GM18499 (cell line): ENCODE measurements around the gene ZFP91.

Experiments used
- ATAC-seq: cut with Tn5 transposase; IDR thresholded peaks from one replicate; pipeline ENCODE4 v1.9.1; 2021; ENCODE audit warnings: moderate number of reproducible peaks; ENCODE audit not compliant: insufficient read depth, unreplicated experiment

Gene ZFP91

GRCh38 chr11:58580311-58580710 lies 1.4 kb downstream of the ZFP91 start:
- ATAC-seq, result no peak

GRCh38 chr11:58582437-58582836 lies 3.6 kb downstream of the ZFP91 start:
- no peak for ATAC-seq

GRCh38 chr11:58586998-58587397 lies 8.1 kb downstream of the ZFP91 start:
- ATAC-seq, result no peak

GRCh38 chr11:58591659-58592058 lies 12.8 kb downstream of the ZFP91 start:
- no peak for ATAC-seq

DNA sequence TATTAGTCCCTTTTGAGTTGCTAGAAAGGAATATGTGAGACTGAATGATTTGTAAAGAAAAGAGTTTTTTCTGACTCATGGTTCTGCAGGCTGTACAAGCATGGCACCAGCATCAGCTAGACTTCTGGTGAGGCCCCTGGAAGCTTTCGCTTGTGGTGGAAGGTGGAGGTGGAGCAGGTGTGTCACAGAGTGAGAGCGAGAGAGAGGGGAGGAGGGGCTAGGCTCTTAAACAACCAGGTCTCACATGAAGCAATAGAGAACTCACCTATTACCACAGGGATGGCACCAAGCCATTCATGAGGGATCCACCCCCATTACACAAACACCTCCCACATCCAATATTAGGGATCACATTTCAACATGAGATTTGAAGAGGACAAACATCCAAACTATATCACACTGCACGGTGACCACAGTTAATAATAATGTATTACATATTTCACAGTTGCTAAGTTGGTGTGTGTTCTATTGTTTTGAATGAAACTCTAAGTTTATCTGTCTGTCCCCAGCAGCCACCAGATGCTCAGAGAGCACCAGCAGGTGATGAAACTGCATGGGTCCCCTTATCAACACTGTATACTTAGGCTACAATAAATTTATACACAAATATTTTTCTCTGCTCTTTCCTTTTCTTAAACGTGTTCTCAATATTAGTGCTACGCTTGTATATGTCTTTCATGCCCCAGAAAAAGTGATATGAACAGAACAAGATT lies 14.1 kb downstream of the ZFP91 start:
- ATAC-seq, result no peak

DNA sequence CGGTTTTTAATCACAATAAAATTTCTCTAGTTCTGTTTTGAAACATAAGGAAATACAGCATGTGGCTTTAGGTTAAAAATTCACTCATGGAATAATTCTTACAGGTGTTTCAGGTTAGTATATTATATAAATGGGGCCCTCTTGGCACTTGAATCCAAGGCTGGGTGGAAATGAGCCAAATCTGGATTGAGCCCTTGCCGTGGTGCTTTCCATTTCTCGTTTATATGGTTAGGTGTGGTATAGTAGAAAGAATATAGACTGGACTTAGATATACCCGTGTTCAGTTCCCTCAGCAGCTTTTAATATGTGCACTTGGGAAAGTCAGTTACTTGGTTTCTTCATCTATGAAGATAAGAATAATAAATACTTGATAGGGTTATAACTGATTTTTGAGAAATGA lies 16.0 kb downstream of the ZFP91 start:
- ATAC-seq, result no peak

DNA sequence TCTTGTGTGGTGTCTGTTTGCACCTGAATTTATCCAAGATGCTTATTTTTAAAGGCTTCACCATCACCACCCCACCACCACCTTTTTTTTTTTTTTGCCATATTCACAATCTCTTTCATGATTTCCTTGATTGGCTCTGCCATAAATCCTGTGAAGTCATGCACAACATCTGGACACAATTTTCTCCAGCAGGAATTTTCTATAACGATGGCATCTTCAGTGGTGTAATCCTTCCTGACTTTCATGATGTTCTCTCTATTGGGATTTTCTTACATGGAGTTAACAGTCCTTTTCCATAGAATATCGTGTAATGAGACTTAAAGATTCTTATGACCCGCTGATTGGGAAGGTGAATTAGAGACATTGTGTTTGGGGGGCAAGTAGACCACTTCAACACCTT lies 17.8 kb downstream of the ZFP91 start:
- ATAC-seq, result no peak

DNA sequence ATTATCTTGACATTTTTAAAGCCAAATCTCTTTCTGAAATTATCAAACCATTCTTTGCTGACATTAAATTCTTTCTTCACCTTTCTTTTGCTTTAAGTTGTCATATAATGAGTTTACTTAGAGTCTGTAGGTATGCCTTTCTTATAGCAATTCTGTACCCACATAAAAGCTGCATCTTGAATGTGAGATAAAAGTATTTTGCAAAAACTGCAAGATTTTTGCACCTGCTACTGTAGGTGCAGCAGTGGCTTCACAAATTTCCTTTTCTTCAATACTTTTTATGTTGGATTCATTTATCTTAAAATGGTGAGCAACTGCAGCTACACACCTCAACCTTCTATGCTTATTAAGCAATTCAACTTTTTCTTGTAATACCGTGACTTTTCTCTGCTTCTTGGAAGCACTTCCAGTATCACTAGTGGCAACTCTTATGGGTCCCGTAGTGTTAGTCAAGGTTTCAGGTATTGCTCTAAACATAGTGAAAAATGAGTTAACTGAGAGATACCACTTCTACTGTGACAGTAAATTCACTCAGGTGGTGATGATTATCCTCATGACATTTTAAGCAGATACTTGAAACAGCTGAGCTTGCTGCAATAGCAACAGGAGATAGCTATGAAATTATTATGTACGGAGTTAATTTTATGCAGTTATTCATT lies 18.8 kb downstream of the ZFP91 start:
- ATAC-seq, result no peak

- no peak for ATAC-seq
Observed at GRCh38 chr11:58600510-58600909, 21.6 kb downstream of the ZFP91 start.

DNA sequence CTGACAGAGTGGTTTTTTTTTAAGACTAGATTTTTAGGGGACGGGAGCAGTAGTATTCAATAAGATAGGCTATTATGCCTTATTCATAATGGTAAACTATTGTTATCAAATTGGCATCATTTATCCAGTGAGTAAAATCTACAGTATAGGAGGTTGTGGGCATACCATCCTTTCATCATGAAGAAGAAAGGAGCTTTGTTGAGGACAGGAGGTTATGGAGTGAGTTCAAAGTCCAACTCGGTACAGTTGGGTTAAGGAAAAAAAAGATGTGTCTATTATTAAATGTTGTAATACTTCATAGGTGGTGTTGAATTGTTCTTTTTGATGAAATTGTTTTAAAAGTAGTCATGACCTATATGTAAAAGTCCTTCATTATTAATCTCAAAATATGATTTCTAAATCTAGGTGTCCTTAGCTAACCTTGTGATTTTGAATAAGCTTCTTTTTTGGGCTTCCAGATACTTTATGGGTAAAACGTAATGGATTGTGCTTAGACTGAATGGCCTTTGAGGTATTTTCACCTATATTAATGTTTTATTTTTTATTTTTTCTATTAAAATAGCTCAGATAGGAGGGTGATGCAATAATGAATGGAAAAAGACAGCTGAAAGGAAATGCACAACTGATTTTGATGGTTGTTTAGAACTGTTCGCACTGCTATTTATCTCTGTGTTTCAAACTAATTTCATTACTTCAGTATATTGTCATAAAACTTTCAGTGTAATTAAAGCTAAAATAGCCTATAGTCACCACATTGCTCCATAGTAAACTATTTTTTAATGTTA lies 28.3 kb downstream of the ZFP91 start:
- no peak for ATAC-seq

GRCh38 chr11:58608331-58608730 lies 29.5 kb downstream of the ZFP91 start:
- no peak for ATAC-seq

DNA sequence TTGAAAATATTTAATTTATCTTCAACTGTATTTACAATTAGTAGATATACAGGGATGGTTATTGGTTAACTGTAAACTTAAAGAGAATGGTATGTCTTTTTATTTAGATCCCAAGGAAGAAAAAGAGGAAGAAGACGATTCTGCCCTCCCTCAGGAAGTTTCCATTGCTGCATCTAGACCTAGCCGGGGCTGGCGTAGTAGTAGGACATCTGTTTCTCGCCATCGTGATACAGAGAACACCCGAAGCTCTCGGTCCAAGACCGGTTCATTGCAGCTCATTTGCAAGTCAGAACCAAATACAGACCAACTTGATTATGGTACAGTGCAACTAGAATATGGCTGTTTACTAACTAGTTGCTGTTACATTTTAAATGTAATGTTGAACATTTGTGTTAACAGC lies 30.9 kb downstream of the ZFP91 start:
- no peak for ATAC-seq

DNA sequence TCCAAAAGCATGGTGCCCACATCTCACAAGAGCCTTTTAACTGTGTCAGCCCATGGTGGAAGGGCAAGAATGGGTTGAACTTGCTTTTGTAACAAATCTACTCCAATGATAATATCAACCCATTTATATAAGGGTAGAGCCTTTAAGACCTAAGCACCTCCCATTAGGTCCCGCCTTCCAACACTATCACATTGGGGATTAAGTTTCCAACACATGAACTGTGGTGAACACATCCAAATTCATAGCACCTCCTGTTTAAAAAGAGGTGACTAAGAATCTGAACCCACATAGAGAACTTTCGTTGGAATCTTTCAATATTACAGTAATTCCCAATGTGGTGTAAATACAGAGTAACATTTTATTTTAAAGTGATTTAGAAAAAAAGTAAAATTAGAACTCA lies 34.4 kb downstream of the ZFP91 start:
- ATAC-seq, result no peak

- ATAC-seq, result no peak
Observed at GRCh38 chr11:58615559-58615958, 36.7 kb downstream of the ZFP91 start.

DNA sequence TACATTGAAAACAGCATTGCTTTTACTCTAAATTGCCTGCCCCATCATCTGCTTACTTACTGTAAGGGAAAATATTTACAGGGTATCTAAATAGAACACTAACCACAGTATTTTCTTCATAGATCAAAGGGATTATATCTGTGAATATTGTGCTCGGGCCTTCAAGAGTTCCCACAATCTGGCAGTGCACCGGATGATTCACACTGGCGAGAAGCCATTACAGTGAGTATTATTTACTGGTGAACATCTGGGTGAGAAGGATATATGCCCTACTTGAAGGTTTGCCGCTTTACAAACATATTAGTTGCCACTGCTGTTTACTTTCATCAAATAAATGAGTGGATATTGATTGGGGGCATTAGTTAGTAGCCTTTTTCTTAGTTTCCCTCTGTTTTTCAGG lies 37.7 kb downstream of the ZFP91 start:
- ATAC-seq, result no peak

GRCh38 chr11:58617976-58618557 lies 39.2 kb downstream of the ZFP91 start:
- no peak for ATAC-seq

DNA sequence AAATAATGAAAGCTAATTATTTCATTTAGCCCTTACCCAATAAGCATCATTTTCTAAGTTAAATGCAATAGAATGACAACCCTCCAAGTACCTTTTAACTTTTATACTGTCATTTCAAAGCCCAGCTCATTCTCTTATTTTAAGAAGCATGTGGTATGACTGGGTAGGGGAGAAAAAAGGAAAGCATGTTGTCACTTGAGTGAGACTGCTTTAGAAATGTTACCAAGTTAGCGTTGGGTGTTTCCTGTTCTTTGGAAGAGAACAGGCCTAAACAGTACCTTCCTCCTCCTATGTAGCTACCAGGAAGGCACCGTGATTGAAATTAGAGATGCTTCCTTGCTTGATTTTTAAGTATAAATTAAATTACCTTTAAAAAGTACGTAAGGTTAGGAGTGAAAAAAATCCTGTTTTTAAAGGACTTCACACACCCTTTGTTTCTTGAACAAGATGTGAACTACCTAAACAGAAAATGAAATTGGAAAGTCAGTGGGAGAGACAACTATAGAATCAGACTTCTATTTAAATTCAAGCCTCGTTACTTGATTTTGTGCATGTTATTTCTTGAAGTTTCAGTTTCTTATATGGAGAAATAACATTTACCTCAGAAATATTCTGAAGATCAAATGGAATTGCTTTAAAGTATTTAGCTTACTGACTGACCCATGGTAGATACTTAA lies 42.9 kb downstream of the ZFP91 start:
- ATAC-seq, result no peak

DNA sequence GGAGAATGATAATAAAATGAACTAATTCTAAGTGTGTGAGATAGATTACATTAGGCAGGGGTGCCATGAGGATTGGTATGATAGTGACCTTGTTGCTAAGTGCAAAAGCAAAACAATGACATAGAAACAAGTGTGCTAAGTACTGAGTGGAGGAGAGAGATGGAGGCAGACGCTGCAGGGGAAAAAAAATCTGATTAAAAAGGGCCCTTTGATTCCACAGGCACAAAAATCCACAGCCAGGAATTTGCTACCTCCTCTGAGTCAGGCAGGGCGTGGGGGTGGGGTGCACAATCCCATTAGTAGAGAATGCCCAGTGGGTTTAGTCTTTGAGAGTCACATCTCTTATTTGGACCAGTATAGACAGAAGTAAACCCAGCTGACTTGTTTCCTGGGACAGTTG lies 43.5 kb downstream of the ZFP91 start, which contains the start of gene CNTF:
Gene CNTF, plus strand, starts transcription at position 322 of the 400 bp plus-strand sequence. CDS start 88 bp downstream, outside the sequence.
- no peak for ATAC-seq

GRCh38 chr11:58625086-58625485 lies 46.2 kb downstream of the ZFP91 start:
- no peak for ATAC-seq

GRCh38 chr11:58625826-58626460 lies 47.1 kb downstream of the ZFP91 start:
- ATAC-seq, result no peak
